WTC11 (cell line): ENCODE results near the gene CAAP1. TPM values are rescaled to one million over a fixed set of nuclear protein-coding genes. Genes with fewer than 3 reads are reported as not detected.

ENCODE experiments used
- ATAC-seq: fragments of 200-7000 bp; cut with Tn5 transposase; 2 replicates; pipeline ENCODE4 v1.10.0; 2021; ENCODE audit warnings: mild to moderate bottlenecking, moderate library complexity
- CTCF ChIA-PET: fragments of 300-600 bp; sonication (Branson Sonifier 250); formaldehyde crosslinking; loops from one replicate; lab custom pipeline; 2021; ENCODE audit warnings: antibody characterized with exemption; lab: Charles Lee
- POLR2A ChIA-PET: fragments of 350-600 bp; sonication (Branson Sonifier 250); formaldehyde crosslinking; loops from one replicate; lab custom pipeline; 2021; ENCODE audit warnings: antibody characterized with exemption; lab: Charles Lee
- DNase-seq: peaks from one replicate; pipeline ENCODE4 v3.0.0; 2021; ENCODE audit warnings: low spot score
- H3K27ac Mint-ChIP-seq: 2 replicates; pipeline ENCODE4 v1.8.0; 2021; ENCODE audit warnings: mixed read lengths
- H3K27me3 Mint-ChIP-seq: 2 replicates; pipeline ENCODE4 v1.8.0; 2021; ENCODE audit warnings: low read depth, mild to moderate bottlenecking, moderate library complexity, mixed read lengths
- H3K36me3 Mint-ChIP-seq: 2 replicates; pipeline ENCODE4 v1.8.0; 2021; ENCODE audit warnings: mixed read lengths
- H3K4me1 Mint-ChIP-seq: 2 replicates; pipeline ENCODE4 v1.8.0; 2022; ENCODE audit warnings: mixed read lengths
- H3K4me3 Mint-ChIP-seq: 2 replicates; pipeline ENCODE4 v1.8.0; 2021; ENCODE audit warnings: mild to moderate bottlenecking, moderate library complexity, mixed read lengths
- H3K9me3 Mint-ChIP-seq: 2 replicates; pipeline ENCODE4 v1.8.0; 2021; ENCODE audit warnings: mixed read lengths
- EMX1 ChIP-seq: fragments of 250-450 bp; sonication (Bioruptor Pico); IDR thresholded peaks from 2 replicates; pipeline ENCODE4 v1.8.0; 2021; ENCODE audit warnings: mild to moderate bottlenecking
- ETV6 ChIP-seq: sonication (generic); formaldehyde crosslinking; IDR thresholded peaks from 2 replicates; pipeline ENCODE4 v1.8.1; 2022; ENCODE audit warnings: mild to moderate bottlenecking, missing genetic modification reagents
- GABPB1 ChIP-seq: sonication (generic); formaldehyde crosslinking; IDR thresholded peaks from 2 replicates; pipeline ENCODE4 v1.8.1; 2023; ENCODE audit warnings: mild to moderate bottlenecking, missing genetic modification reagents
- NFE2L1 ChIP-seq: sonication (generic); formaldehyde crosslinking; IDR thresholded peaks from 2 replicates; pipeline ENCODE4 v1.8.1; 2023; ENCODE audit warnings: missing genetic modification reagents
- NFYB ChIP-seq: sonication (generic); formaldehyde crosslinking; conservative IDR thresholded peaks from 2 replicates; pipeline ENCODE4 v1.8.0; 2022; ENCODE audit warnings: low read depth, missing genetic modification reagents
- NR1H2 ChIP-seq: sonication (generic); formaldehyde crosslinking; IDR thresholded peaks from 2 replicates; pipeline ENCODE4 v1.9.0; 2021; ENCODE audit warnings: mild to moderate bottlenecking, moderate library complexity, missing genetic modification reagents
- NR3C1 ChIP-seq: sonication (generic); formaldehyde crosslinking; conservative IDR thresholded peaks from 2 replicates; pipeline ENCODE4 v1.8.1; 2023; ENCODE audit warnings: low read depth, mild to moderate bottlenecking, missing genetic modification reagents
- OVOL2 ChIP-seq: fragments of 250-450 bp; sonication (Bioruptor Pico); IDR thresholded peaks from 2 replicates; pipeline ENCODE4 v1.9.0; 2021; ENCODE audit warnings: mild to moderate bottlenecking, borderline replicate concordance
- RORB ChIP-seq: fragments of 250-450 bp; sonication (Bioruptor Pico); IDR thresholded peaks from 2 replicates; pipeline ENCODE4 v1.9.0; 2021; ENCODE audit warnings: mild to moderate bottlenecking
- SMAD4 ChIP-seq: sonication (generic); formaldehyde crosslinking; IDR thresholded peaks from 2 replicates; pipeline ENCODE4 v1.8.0; 2022; ENCODE audit warnings: mild to moderate bottlenecking, missing genetic modification reagents
- SOX15 ChIP-seq: fragments of 250-450 bp; sonication (Bioruptor Pico); IDR thresholded peaks from 2 replicates; pipeline ENCODE4 v1.9.0; 2021; ENCODE audit warnings: mild to moderate bottlenecking
- SP1 ChIP-seq: sonication (generic); formaldehyde crosslinking; conservative IDR thresholded peaks from 2 replicates; pipeline ENCODE4 v1.8.1; 2022; ENCODE audit warnings: missing genetic modification reagents
- TEAD1 ChIP-seq: sonication (generic); formaldehyde crosslinking; IDR thresholded peaks from 2 replicates; pipeline ENCODE4 v1.8.0; 2022; ENCODE audit warnings: mild to moderate bottlenecking, missing genetic modification reagents
- ZBTB21 ChIP-seq: sonication (generic); formaldehyde crosslinking; IDR thresholded peaks from 2 replicates; pipeline ENCODE4 v1.8.1; 2023; ENCODE audit warnings: mild to moderate bottlenecking, missing genetic modification reagents, borderline replicate concordance
- ZNF121 ChIP-seq: sonication (generic); formaldehyde crosslinking; IDR thresholded peaks from 2 replicates; pipeline ENCODE4 v1.8.0; 2023; ENCODE audit warnings: missing genetic modification reagents
- ZNF232 ChIP-seq: sonication (generic); formaldehyde crosslinking; IDR thresholded peaks from 2 replicates; pipeline ENCODE4 v1.8.0; 2022; ENCODE audit warnings: mild to moderate bottlenecking, missing genetic modification reagents
- ZNF317 ChIP-seq: sonication (generic); formaldehyde crosslinking; IDR thresholded peaks from 2 replicates; pipeline ENCODE4 v1.8.1; 2023; ENCODE audit warnings: low read depth, mild to moderate bottlenecking, moderate library complexity, missing genetic modification reagents, borderline replicate concordance
- ZNF671 ChIP-seq: fragments of 250-450 bp; sonication (Bioruptor Pico); IDR thresholded peaks from 2 replicates; pipeline ENCODE4 v1.8.0; 2021; ENCODE audit warnings: mild to moderate bottlenecking
- total RNA-seq: library from RNA; stranded (reverse); gene quantifications from 3 replicates; pipeline ENCODE4 v1.2.3, GENCODE V29; 2021
- TF ChIP-seq, protein P1 (sequence below): sonication (generic); formaldehyde crosslinking; IDR thresholded peaks from 2 replicates; pipeline ENCODE4 v1.8.1; 2023; ENCODE audit warnings: mild to moderate bottlenecking, missing genetic modification reagents, moderate library complexity
- TF ChIP-seq, protein P2 (sequence below): fragments of 250-450 bp; sonication (Bioruptor Pico); IDR thresholded peaks from 2 replicates; pipeline ENCODE4 v1.9.0; 2021; ENCODE audit warnings: mild to moderate bottlenecking
- TF ChIP-seq, protein P3 (sequence below): sonication (generic); formaldehyde crosslinking; IDR thresholded peaks from 2 replicates; pipeline ENCODE4 v1.8.0; 2022; ENCODE audit warnings: mild to moderate bottlenecking, missing genetic modification reagents
- TF ChIP-seq, protein P4 (sequence below): sonication (generic); formaldehyde crosslinking; IDR thresholded peaks from 2 replicates; pipeline ENCODE4 v1.8.0; 2022; ENCODE audit warnings: mild to moderate bottlenecking, missing genetic modification reagents
- TF ChIP-seq, protein P5 (sequence below): sonication (generic); formaldehyde crosslinking; IDR thresholded peaks from 2 replicates; pipeline ENCODE4 v1.8.1; 2022; ENCODE audit warnings: low read depth, mild to moderate bottlenecking, moderate library complexity, missing genetic modification reagents, borderline replicate concordance
- TF ChIP-seq, protein P6 (sequence below): sonication (generic); formaldehyde crosslinking; conservative IDR thresholded peaks from 2 replicates; pipeline ENCODE4 v1.8.1; 2023; ENCODE audit warnings: mild to moderate bottlenecking, low read depth, missing genetic modification reagents, moderate library complexity
- TF ChIP-seq, protein P7 (sequence below): sonication (generic); formaldehyde crosslinking; IDR thresholded peaks from 2 replicates; pipeline ENCODE4 v1.8.1; 2023; ENCODE audit warnings: mild to moderate bottlenecking, missing genetic modification reagents, moderate library complexity

The CAAP1 gene
- total RNA-seq, 1 experiment from 2014 or later, result 45.4 TPM

DNA sequence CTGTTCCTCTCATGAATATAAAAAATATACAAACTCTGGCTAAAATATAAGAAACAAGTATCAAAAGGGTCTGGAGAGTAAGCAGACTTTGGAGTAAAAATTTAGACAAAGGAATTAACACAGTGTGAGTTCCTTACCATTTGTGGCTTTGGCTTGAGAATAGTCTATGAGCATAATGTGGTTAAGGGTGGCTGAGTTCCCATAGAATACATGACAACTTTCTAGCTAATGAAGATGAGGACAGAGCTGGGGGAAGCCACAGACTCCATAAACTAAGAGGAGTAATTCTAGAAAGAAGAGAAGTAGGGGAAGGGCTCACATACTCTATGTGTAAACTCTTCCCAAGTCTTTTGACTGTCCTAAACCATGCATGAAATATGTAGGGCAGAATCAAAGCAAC is 79.4 kb downstream of the CAAP1 start:
- POLR2A ChIA-PET, result no interaction called here
- H3K4me1 Mint-ChIP-seq, result no peaks in the 10 kb centered on the region
- H3K4me3 Mint-ChIP-seq, result no peak overlapping the region
- no peak for ATAC-seq
- TF ChIP-seq ZNF317 (CRISPR knock-in tag) (no peak), OVOL2 (CRISPR knock-in tag) (no peak), ZBTB21 (no peak), TEAD1 (no peak), GABPB1 (no peak), SP1 (CRISPR knock-in tag) (no peak), SOX15 (no peak), RORB (no peak)
- TF ChIP-seq, protein P1, sequence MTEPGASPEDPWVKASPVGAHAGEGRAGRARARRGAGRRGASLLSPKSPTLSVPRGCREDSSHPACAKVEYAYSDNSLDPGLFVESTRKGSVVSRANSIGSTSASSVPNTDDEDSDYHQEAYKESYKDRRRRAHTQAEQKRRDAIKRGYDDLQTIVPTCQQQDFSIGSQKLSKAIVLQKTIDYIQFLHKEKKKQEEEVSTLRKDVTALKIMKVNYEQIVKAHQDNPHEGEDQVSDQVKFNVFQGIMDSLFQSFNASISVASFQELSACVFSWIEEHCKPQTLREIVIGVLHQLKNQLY (CRISPR knock-in tag), result no peak
- TF ChIP-seq, protein P2, sequence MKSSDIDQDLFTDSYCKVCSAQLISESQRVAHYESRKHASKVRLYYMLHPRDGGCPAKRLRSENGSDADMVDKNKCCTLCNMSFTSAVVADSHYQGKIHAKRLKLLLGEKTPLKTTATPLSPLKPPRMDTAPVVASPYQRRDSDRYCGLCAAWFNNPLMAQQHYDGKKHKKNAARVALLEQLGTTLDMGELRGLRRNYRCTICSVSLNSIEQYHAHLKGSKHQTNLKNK, result no peak
- TF ChIP-seq, protein P3, sequence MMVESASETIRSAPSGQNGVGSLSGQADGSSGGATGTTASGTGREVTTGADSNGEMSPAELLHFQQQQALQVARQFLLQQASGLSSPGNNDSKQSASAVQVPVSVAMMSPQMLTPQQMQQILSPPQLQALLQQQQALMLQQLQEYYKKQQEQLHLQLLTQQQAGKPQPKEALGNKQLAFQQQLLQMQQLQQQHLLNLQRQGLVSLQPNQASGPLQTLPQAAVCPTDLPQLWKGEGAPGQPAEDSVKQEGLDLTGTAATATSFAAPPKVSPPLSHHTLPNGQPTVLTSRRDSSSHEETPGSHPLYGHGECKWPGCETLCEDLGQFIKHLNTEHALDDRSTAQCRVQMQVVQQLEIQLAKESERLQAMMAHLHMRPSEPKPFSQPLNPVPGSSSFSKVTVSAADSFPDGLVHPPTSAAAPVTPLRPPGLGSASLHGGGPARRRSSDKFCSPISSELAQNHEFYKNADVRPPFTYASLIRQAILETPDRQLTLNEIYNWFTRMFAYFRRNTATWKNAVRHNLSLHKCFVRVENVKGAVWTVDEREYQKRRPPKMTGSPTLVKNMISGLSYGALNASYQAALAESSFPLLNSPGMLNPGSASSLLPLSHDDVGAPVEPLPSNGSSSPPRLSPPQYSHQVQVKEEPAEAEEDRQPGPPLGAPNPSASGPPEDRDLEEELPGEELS (CRISPR knock-in tag), result no peak
- TF ChIP-seq, protein P4, sequence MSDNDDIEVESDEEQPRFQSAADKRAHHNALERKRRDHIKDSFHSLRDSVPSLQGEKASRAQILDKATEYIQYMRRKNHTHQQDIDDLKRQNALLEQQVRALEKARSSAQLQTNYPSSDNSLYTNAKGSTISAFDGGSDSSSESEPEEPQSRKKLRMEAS (CRISPR knock-in tag), result no peak
- CTCF ChIA-PET, result no interaction called here
- peaks cover 12% of the 10 kb centered on the region for H3K9me3 Mint-ChIP-seq
- no peaks in the 10 kb centered on the region for H3K36me3 Mint-ChIP-seq
- no peak for DNase-seq
- no peaks in the 10 kb centered on the region for H3K27me3 Mint-ChIP-seq
- no peak overlapping the region for H3K27ac Mint-ChIP-seq

DNA sequence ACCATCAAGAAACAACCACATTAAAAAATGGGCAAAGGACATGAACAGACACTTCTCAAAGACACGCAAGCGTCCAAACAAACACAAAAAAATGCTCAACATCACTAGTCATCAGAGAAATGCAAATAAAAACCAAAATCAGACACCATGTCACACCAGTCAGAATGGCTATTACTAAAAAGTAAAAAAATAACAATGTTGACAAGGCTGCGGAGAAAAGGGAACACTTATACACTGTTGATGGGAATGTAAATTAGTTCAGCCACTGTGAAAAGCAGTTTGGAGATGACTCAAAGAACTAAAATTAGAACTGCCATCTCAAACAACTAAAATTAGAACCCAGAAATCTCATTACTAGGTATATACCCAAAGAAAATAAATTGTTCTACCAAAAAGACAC is 80.4 kb downstream of the CAAP1 start:
- ATAC-seq (no peak), DNase-seq (no peak)
- Mint-ChIP-seq H3K4me3 (no peak overlapping the region), H3K27me3 (no peaks in the 10 kb centered on the region), H3K9me3 (peaks cover 12% of the 10 kb centered on the region), H3K27ac (no peak overlapping the region), H3K4me1 (no peaks in the 10 kb centered on the region), H3K36me3 (no peaks in the 10 kb centered on the region)
- ChIA-PET CTCF (no interaction called here), POLR2A (no interaction called here)
- TF ChIP-seq ETV6 (CRISPR knock-in tag), result no peak
- no peak for TF ChIP-seq NFE2L1 (CRISPR knock-in tag)
- TF ChIP-seq, protein P1 (CRISPR knock-in tag), result no peak
- TF ChIP-seq ZNF121 (CRISPR knock-in tag), result no peak
- TF ChIP-seq EMX1 (CRISPR knock-in tag), result no peak
- TF ChIP-seq NFYB (CRISPR knock-in tag), result no peak
- no peak for TF ChIP-seq NR3C1 (CRISPR knock-in tag)
- no peak for TF ChIP-seq TEAD1
- TF ChIP-seq, protein P5, sequence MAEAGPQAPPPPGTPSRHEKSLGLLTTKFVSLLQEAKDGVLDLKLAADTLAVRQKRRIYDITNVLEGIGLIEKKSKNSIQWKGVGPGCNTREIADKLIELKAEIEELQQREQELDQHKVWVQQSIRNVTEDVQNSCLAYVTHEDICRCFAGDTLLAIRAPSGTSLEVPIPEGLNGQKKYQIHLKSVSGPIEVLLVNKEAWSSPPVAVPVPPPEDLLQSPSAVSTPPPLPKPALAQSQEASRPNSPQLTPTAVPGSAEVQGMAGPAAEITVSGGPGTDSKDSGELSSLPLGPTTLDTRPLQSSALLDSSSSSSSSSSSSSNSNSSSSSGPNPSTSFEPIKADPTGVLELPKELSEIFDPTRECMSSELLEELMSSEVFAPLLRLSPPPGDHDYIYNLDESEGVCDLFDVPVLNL (CRISPR knock-in tag), result no peak
- TF ChIP-seq, protein P4 (CRISPR knock-in tag), result no peak
- TF ChIP-seq, protein P6, sequence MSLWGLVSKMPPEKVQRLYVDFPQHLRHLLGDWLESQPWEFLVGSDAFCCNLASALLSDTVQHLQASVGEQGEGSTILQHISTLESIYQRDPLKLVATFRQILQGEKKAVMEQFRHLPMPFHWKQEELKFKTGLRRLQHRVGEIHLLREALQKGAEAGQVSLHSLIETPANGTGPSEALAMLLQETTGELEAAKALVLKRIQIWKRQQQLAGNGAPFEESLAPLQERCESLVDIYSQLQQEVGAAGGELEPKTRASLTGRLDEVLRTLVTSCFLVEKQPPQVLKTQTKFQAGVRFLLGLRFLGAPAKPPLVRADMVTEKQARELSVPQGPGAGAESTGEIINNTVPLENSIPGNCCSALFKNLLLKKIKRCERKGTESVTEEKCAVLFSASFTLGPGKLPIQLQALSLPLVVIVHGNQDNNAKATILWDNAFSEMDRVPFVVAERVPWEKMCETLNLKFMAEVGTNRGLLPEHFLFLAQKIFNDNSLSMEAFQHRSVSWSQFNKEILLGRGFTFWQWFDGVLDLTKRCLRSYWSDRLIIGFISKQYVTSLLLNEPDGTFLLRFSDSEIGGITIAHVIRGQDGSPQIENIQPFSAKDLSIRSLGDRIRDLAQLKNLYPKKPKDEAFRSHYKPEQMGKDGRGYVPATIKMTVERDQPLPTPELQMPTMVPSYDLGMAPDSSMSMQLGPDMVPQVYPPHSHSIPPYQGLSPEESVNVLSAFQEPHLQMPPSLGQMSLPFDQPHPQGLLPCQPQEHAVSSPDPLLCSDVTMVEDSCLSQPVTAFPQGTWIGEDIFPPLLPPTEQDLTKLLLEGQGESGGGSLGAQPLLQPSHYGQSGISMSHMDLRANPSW (CRISPR knock-in tag), result no peak
- TF ChIP-seq ZNF232, result no peak
- no peak for TF ChIP-seq ZNF671 (CRISPR knock-in tag)
- TF ChIP-seq, protein P7, sequence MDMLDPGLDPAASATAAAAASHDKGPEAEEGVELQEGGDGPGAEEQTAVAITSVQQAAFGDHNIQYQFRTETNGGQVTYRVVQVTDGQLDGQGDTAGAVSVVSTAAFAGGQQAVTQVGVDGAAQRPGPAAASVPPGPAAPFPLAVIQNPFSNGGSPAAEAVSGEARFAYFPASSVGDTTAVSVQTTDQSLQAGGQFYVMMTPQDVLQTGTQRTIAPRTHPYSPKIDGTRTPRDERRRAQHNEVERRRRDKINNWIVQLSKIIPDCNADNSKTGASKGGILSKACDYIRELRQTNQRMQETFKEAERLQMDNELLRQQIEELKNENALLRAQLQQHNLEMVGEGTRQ, result no peak
- no peak for TF ChIP-seq NR1H2
- no peak for TF ChIP-seq SMAD4 (CRISPR knock-in tag)
- TF ChIP-seq, all 79 proteins: peak for 0
